OCI-M1 (cell line): ENCODE measurements around the gene ANAPC2.

Experiments used
- DNase-seq: peaks from one replicate; lab custom pipeline; 2025; lab: John Stamatoyannopoulos, UW

The ANAPC2 gene

DNA sequence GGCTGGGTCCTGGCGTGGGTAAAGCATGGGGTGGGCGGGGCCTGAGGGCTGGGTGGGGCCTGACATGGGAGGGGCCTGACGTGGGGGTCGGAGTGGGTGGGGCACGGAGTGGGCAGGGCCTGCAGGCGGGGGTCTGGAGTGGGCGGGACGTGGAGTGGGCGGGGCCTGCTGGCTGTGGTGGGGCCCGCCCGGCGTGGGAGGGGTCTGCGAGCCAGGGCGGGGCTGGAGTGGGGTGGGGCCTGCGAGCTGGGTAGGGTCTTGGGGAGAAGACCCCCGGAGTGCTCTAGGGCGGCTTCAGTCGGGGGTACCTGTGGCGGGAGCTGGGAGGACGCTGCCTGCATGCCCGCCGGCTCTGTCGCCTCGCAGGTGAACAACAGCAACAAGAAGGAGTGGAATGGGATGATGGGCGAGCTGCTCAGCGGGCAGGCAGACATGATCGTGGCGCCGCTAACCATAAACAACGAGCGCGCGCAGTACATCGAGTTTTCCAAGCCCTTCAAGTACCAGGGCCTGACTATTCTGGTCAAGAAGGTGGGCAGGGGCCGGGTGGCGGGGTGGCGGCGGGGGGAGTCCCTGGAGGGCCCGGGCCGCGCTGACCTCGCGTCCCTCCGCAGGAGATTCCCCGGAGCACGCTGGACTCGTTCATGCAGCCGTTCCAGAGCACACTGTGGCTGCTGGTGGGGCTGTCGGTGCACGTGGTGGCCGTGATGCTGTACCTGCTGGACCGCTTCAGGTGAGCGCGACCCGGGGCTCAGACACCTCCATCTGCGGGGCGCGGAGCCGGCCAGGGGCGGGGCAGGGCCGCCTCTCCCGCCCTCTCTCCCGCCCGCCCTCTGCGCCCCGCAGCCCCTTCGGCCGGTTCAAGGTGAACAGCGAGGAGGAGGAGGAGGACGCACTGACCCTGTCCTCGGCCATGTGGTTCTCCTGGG lies 26.5 kb downstream of the ANAPC2 start:
- no peak for DNase-seq

DNA sequence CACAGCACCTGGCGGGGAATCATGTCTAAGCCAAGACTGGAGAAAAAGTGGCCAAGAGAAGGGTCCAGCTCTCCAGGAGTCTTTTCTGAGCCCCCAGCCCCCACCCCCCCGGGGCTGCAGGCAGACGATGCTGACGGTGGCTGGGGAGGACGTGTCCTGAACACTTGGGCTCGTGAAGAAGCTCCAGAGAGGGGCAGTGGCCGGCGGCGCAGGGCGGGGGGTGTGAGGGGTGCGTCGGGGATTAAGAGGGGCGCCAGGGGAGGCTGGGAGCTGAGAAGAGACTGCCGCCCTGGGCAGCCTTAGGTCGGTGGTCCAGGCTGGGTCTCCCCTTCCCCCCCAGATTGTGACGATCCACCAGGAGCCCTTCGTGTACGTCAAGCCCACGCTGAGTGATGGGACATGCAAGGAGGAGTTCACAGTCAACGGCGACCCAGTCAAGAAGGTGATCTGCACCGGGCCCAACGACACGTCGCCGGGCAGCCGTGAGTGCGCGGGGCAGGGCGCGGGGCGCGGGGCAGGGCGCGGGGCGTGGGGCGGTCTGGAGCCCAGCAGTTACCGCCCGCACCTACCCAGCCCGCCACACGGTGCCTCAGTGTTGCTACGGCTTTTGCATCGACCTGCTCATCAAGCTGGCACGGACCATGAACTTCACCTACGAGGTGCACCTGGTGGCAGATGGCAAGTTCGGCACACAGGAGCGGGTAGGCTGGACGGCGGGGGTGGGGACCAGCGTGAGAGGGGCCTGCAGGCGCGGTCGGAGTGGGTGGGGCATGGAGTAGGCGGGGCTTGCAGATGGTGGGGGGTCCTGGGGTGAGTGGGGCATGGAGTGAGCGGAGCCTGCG lies 27.4 kb downstream of the ANAPC2 start:
- no peak for DNase-seq

DNA sequence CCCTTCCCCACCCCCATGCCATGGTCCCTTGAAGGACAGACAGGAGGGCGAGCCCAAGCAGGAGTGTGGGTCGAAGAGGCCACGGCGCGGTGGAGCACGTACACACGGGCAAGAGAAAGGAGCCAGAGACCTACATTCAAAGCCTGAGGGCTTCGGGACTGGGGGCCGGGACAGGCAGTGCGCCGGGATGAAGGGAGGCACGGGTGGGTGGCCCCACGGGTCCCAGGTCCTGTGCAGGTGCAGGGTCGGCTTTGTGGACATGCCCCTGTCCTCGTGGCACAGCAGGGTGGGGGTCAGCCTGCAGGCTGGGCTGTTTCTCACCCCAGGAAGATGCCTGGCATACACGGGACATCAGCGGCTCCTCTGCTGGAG lies 28.3 kb downstream of the ANAPC2 start:
- DNase-seq: no peak

DNA sequence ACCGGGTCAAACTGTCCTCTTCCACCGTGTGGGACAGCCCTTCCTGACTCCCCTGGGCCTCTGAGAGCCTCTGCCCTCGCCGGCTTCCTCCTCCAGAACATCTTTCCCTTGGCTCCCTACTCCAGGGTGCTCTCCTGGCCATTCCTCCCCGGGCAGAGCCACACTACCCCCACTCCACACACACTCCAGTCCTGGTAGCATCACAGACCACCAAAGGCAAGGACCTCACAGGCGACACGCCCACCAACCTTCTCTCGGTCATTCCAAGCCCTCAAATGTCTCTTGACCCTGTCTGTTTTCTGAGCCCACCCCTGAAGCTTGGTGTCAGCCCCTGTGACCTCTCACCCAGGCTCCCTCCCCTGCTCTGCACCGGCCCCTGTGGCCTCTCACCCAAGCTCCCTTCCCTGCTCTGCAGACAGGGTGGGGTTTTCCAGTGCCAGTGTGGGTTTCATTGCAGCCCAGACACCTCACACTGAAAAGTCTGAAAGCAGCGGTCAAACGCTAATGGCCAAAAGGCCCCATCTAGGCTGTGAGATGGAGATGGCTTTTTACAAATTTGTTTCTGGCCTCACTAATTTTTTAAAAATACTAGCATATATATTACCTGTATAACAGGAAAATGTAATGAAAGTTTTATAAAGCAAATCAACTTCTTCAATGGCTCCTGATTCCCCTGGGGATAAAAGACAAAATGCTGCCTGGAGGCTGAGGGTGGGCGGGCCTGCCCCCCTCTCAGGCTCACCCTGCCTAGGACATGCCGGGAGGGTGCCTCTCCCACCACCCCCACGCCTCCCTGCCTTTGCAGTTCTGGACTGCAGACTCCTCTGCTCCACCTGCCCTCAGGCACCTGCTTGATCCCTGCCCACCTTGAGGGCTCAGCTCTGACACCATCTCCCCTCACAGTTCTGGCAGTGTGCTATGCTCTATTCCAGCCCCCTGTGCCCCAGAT lies 29.0 kb downstream of the ANAPC2 start:
- no peak for DNase-seq

DNA sequence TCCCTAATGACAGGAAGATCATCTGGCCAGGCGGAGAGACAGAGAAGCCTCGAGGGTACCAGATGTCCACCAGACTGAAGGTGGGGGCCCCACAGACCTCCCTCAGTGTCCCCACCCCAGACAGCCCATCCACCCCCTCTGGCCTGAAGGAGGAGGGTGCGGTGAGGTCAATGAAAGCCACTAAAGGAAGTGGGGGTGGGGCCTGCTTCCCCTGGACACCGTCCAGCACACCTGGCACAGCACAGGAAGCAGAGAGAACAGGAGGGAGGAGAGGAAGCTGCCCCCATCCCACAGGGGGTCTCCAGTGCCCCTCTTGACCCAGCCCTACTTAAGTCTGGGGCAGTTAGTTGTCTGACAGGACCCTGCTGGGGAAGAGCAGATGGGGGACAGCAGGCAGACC lies 29.7 kb downstream of the ANAPC2 start:
- no peak for DNase-seq

DNA sequence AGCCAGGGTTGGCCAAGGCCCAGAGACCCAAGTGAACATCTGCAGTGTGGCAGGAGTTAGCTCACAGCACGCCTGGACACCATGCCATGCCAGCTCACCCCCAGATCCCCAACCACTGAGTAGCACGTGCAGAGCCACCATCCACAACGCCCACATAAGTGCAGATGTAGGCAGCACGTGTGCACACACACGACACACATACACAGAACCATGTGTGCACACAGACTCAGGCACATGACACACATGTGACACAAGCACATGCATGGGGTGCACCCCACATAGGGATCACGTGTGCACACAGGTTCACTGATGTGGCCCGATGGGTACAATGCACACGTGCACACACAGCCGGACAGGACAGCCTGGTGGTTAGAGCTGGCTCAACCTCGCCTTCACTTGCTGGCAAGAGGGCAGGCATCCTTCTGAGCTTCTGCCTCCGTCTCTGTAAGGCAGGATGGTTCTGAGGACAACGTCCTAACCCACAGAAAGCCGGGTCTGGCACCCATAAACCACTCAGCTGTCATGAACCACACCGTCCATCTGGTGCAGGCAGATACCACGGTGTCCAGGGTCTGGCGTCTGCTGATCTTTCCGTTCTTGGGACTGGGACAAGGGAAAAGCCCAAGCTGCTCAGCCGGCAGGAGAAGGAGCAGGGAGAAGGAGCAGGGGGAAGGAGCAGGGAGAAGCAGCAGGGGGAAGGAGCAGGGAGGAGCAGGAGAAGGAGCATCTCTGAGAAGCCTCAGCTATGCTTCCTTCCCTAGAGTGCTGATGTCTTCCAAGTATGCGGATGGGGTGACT lies 30.5 kb downstream of the ANAPC2 start:
- peak; percentile 49 for DNase-seq

DNA sequence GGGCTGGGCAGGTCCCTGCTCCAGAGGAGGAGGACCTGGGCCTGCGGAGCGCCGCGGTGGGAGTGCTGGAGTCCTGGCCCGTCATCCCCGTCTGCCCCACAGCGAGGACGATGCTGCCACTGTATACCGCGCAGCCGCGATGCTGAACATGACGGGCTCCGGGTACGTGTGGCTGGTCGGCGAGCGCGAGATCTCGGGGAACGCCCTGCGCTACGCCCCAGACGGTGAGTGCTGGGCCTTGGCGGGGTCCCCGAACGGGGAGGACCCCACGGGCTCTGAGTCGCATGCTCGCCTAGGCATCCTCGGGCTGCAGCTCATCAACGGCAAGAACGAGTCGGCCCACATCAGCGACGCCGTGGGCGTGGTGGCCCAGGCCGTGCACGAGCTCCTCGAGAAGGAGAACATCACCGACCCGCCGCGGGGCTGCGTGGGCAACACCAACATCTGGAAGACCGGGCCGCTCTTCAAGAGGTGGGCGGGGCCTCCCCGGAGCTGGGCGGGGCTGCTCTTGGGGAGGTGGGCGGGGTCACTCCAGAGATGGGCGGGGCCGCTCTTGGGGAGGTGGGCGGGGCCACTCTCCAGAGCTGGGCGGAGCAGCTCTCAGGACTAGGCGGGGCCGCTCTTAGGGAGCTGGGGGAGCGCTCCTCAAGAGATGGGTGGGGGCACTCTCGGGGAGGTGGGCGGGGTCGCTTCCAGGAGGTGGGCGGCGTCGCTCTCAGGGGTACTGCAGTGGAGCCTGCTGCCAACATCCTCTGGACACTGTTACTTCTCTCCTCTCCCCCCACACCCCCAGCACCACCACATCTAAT lies 31.6 kb downstream of the ANAPC2 start:
- peak; percentile 29 for DNase-seq

DNA sequence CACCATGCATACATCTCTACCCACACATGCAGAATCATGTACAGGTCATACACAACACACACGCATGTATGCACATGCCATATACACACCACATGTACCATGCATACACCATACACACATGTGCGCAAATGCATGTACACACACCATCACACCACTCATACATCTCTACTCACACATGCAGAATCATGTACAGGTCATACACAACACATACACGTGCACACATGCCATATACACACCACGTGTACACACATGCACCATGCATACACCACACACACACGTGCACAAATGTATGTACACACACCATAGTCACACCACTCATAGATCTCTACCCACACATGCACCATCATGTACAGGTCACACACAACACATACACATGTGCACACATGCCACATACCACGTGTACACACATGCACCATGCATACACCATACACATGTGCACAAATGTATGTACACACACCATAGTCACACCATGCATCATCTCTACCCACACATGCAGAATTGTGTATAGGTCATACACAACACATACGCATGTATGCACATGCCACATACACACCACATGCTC lies 35.4 kb downstream of the ANAPC2 start:
- no peak for DNase-seq

DNA sequence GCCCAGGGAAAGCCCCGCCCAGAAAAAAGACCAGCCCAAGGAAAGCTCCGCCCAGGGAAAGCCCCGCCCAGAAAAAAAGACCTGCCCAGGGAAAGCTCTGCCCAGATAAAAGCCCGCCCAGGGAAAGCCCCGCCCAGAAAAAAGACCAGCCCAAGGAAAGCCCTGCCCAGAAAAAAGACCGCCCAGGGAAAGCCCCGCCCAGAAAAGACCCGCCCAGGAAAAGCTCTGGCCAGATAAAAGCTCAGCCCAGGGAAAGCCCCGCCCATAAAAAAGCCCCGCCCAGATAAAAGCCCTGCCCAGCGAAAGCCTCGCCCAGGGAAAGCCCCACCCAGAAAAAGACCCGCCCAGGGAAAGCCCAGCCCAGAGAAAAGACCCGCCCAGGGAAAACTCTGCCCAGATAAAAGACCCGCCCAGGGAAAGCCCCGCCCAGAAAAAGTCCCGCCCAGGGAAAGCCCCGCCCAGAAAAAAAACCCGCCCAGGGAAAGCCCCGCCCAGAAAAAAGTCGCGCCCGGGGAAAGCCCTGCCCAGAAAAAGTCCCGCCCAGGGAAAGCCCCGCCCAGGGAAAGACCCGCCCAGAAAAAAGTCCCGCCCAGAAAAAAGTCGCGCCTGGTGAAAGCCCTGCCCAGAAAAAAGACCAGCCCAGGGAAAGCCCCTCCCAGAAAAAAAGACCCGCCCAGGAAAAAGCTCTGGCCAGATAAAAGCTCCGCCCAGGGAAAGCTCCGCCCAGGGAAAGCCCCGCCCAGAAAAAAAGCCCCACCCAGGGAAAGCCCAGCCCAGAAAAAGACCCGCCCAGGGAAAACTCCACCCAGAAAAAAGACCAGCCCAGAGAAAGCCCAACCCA lies 37.5 kb downstream of the ANAPC2 start:
- DNase-seq: peak; percentile 98

DNA sequence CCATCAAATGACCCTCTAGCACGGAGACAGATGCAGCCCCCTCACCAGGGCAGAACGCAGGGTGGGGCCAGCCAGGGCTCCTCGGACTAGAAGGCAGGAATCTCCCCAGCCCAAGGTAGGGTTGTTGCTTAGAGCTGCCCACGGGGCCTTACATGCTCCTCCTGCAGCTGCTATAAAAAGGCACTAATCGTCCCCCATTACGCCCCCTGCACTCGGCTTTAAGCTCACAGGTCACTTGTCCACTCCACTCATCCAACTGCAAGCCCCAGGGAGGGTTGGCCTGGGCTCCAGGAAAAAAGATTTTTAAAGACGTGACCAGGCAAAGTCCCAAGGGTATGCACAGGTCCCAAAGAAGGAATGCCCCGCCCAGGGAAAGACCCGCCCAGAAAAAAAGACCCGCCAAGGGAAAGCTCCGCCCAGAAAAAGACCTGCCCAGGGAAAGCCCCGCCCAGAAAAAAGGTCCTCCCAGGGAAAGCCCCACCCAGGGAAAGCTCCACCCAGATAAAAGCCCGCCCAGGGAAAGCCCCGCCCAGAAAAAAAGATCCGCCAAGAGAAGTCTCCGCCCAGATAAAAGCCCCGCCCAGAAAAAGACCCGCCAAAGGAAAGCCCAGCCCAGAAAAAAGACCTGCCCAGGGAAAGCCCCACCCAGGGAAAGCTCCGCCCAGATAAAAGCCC lies 38.3 kb downstream of the ANAPC2 start:
- DNase-seq: no peak

DNA sequence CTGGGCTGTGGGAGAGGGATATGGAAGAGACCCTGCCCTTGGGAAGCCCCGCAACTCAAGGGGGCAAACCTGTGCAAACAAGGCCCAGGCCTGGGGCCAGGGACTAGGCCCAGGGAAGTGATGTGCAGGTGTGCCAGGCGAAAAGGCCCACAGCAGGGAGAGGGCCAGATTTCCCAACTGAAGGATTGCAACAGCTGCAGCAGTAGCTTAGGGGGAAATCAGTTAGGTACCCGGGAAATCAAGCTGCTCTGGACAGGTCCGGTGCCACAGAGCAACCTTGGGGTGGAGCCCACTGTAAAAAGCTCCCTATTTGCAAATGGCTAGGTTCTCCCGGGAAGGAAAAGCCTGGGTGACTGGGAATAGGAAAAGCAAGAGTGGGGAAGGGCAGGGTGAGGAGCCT lies 39.0 kb downstream of the ANAPC2 start:
- no peak for DNase-seq

DNA sequence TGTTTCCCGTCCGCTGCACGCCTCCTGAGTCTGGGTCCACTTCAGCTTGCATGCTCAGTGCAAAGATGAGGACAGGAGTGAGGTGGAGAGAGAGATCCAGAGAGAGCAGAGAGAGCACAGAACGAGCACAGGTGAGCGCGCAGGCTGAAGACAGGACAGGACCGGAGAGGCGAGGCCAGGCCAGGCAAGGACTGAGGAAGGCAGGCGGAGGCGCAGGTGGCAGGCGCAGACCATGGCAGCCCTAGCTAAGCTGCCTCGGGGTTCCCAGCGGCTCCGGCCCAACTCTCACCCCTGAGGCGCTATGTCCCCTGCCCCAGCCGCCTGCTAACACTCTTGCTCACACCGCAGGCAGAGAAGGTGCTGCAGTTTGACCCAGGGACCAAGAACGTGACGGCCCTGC lies 39.7 kb downstream of the ANAPC2 start:
- DNase-seq: no peak

DNA sequence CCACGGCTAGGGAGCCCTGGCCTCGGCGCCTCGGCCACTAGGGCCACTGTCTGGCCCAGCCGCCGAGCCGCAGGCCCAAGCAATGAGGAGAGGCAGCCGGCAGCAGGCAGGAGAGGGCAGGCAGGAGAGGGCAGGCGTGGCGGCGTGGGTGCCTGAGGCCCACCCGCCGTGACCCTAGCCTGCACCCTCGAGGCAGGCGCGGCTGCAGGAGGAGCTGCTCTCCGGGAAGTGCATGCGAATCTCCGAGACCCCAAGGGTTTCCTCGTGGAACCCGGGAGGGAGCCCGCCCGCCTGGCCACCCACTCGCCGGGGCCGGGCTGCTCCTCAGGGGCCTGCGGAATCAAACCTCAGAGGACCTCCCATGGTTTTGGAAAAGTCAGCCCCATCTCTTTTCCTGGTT lies 40.1 kb downstream of the ANAPC2 start:
- no peak for DNase-seq

DNA sequence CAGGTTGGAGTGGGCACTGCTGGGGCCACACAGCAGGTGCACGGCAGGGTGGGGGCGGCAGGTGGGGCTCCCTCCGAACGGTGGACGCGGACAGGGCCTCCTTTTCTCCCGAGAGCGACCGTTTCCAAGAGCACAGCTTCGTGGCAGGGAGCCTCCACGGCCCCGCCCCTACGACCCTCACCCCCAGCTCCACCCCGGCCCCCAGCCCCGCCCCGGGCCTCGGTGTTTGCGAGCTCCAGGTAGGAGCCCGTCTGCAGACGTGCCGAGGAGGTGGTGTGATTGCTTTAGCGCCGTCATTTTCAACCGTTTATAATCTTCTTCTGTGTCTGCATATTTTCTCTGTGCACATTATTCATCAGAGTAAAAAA lies 40.6 kb downstream of the ANAPC2 start:
- no peak for DNase-seq

DNA sequence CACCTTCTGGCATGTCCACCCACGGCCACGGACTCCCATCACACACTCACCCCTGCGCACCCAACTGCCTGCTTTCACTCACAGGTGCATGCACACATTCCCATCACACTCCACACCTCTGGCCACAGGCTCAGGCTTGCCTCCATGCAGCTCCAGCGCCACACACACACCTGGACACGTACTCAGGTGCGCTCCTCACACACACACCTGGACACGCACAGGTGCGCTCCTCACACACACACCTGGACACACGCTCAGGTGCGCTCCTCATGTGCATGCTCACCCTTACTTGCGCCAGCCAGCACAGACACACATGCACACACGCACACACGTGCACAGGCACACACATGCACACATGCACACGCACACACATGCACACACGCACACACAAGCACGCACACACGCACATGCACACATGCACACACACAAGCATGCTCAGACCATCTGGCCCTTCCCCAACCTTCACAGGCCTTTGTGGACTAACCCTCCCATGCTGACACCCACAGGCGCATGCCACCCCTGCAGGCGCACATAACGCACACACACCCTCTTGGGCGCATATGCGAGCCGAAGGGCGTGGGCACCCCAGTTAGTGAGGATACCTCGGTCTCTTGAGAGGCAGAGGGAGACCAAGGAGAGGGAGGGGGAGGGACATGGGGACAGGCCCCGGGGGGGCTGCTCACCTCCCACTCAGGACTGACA lies 41.1 kb downstream of the ANAPC2 start:
- no peak for DNase-seq

DNA sequence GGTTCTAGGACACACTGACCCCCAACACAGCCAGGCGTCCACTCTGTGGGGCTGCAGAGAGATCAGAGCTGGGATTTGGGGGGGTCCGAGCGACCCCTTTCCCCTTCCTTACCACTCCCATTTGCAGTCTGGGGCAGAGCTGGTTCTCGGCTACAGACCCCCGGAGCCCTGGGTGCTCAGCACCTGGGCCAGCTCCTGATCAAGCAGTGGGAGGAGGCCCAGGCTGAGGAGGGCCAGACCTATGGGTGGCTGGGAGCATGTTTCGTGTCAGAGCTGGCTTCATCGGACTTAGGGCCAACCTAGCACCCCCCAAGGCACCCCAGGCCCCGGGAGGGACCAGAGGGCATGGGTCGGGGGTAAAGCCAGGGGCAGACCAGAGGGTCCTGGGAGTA lies 41.8 kb downstream of the ANAPC2 start:
- no peak for DNase-seq

DNA sequence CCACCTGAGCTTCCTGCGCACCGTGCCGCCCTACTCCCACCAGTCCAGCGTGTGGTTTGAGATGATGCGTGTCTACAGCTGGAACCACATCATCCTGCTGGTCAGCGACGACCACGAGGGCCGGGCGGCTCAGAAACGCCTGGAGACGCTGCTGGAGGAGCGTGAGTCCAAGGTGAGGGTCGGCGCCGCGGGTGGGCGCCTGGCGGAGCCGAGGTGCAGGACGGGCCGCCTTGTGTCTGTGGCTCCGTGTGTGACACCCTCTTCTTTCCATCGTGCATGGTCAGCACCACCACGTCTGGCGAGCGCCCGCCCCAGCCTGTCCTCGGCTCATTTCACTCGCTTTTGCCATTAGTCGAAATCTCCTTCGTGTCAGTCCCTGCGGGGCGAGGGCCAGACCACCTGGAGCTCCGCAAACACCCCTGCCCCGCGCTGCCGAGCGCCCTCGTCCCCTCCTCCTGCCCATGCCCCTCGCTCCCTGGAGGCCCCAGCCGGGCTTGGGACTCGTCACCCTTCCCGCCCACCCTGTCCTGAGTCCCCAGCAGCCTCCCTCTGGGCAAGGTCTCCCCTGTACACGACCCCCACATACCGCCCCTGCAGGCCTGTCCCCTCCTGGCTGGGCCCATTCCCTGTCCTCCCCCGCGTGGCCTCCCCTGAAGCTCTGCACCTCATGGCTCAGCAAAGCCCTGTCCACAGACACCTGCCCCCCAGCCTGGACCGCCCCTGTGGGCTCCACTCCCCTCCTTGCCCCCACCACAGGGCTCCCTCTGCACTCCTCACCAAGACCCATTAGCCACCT lies 42.4 kb downstream of the ANAPC2 start:
- no peak for DNase-seq
